HCT116 (cell line): Measurements from ENCODE around the gene TLCD1. TPM values are rescaled to one million over a fixed set of nuclear protein-coding genes. Genes with fewer than 3 reads are reported as not detected.
A peak's percentile ranks its signal among the peaks of the same experiment; 100 is the strongest.

Experiments used
- ATAC-seq: fragments of 200-7000 bp; cut with Tn5 transposase; 2 replicates; pipeline ENCODE4 v1.9.1; 2020; ENCODE audit warnings: mild to moderate bottlenecking, moderate library complexity
- BruUV-seq: library from RNA; stranded (reverse); fragments of 400-500 nt; replicated peaks from 2 replicates; lab custom pipeline; 2021; lab: Mats Ljungman, UMichigan
- CTCF ChIA-PET: fragments of 300-600 bp; sonication (Branson Sonifier 250); formaldehyde crosslinking; loops from one replicate; lab custom pipeline; 2021; ENCODE audit warnings: antibody characterized with exemption; lab: Charles Lee
- POLR2A ChIA-PET: fragments of 300-600, 350-600 bp; sonication (Branson Sonifier 250); formaldehyde crosslinking; loops from one replicate; lab custom pipeline; 2021; ENCODE audit warnings: antibody characterized with exemption; lab: Charles Lee
- RAD21 ChIA-PET, 2 experiments: fragments of 300-600 bp; sonication (Branson Sonifier 250); formaldehyde crosslinking; loops; one replicate each; lab custom pipeline; 2023; ENCODE audit warnings: low total read pairs in 2 of 2; ENCODE audit not compliant: uncharacterized antibody in 2 of 2, unreplicated experiment in 2 of 2, low non-redundant PET in 1 of 2; lab: Charles Lee
- DNase-seq: peaks from one replicate; pipeline ENCODE4 v3.0.0-alpha.2; 2010; ENCODE audit warnings: low read depth, low spot score
- H2AFZ ChIP-seq: fragments of 200-600 bp; shearing (Covaris generic), sonication (generic); 2 replicates; pipeline ENCODE4 v1.6.1; 2017; ENCODE audit warnings: low read depth, mixed run types, mixed read lengths, antibody characterized with exemption, low read length; ENCODE audit not compliant: poor library complexity, severe bottlenecking
- H3K27ac ChIP-seq: 2 replicates; pipeline ENCODE4 v1.5.1; 2012; ENCODE audit warnings: low read depth, low read length
- H3K27me3 ChIP-seq: fragments of 200-600 bp; sonication (generic); 2 replicates; pipeline ENCODE4 v1.6.1; 2016; ENCODE audit warnings: mixed run types, low read length, mixed read lengths; ENCODE audit not compliant: insufficient read depth
- H3K36me3 ChIP-seq, 2 experiments: fragments of 200-500 bp in 1 of 2; fragments of 200-600 bp in 1 of 2; sonication (Bioruptor generic) in 1 of 2; sonication (generic) in 1 of 2; 2 replicates each; pipeline versions ENCODE4 v1.5.1 to v1.6.1; 2014 to 2016; ENCODE audit warnings: low read length in 2 of 2, inconsistent platforms in 1 of 2, mixed read lengths in 1 of 2, mixed run types in 1 of 2; ENCODE audit not compliant: insufficient read depth in 2 of 2, control insufficient read depth in 1 of 2
- H3K4me1 ChIP-seq, 2 experiments: fragments of 200-600 bp in 1 of 2; sonication (generic) in 1 of 2; 2 replicates each; pipeline versions ENCODE4 v1.5.1 to v1.6.1; 2012 to 2017; ENCODE audit warnings: low read length in 2 of 2, inconsistent platforms in 1 of 2, mild to moderate bottlenecking in 1 of 2, mixed read lengths in 1 of 2, mixed run types in 1 of 2, moderate library complexity in 1 of 2; ENCODE audit not compliant: insufficient read depth in 2 of 2, control insufficient read depth in 1 of 2
- H3K4me2 ChIP-seq: fragments of 200-600 bp; sonication (generic); 2 replicates; pipeline ENCODE4 v1.6.1; 2017; ENCODE audit warnings: mixed run types, low read length, mixed read lengths
- H3K4me3 ChIP-seq, 2 experiments: fragments of 200-600 bp in 1 of 2; sonication (generic) in 1 of 2; replicated peaks in 1 of 2; 2 replicates each; pipeline ENCODE4 v1.5.1; 2011 to 2016; ENCODE audit warnings: low read length in 2 of 2, control low read depth in 1 of 2, low read depth in 1 of 2, mild to moderate bottlenecking in 1 of 2, mixed read lengths in 1 of 2, mixed run types in 1 of 2
- H3K79me2 ChIP-seq: fragments of 200-600 bp; sonication (generic); 2 replicates; pipeline ENCODE4 v1.6.1; 2017; ENCODE audit warnings: mild to moderate bottlenecking, mixed run types, low read length, moderate library complexity, mixed read lengths; ENCODE audit not compliant: insufficient read depth
- H3K9ac ChIP-seq: fragments of 200-600 bp; sonication (generic); 2 replicates; pipeline ENCODE4 v1.6.1; 2016; ENCODE audit warnings: low read length, mixed read lengths
- H3K9me2 ChIP-seq: fragments of 200-600 bp; sonication (generic), shearing (Covaris generic); 2 replicates; pipeline ENCODE4 v1.6.1; 2017; ENCODE audit warnings: mixed run types, mild to moderate bottlenecking, moderate library complexity; ENCODE audit not compliant: insufficient read depth
- H3K9me3 ChIP-seq, 2 experiments: fragments of 200-500 bp in 1 of 2; fragments of 200-600 bp in 1 of 2; sonication (Bioruptor generic) in 1 of 2; sonication (generic) in 1 of 2; 2 replicates each; pipeline ENCODE4 v1.6.1; 2014 to 2017; ENCODE audit warnings: low read length in 2 of 2, mixed read lengths in 2 of 2, inconsistent platforms in 1 of 2, low read depth in 1 of 2, mild to moderate bottlenecking in 1 of 2, mixed run types in 1 of 2, moderate library complexity in 1 of 2; ENCODE audit not compliant: control insufficient read depth in 1 of 2, insufficient read depth in 1 of 2
- H4K20me1 ChIP-seq: fragments of 200-600 bp; sonication (generic), shearing (Covaris generic); 2 replicates; pipeline ENCODE4 v1.6.1; 2017; ENCODE audit warnings: mixed run types, mild to moderate bottlenecking, moderate library complexity; ENCODE audit not compliant: insufficient read depth
- CBX3 ChIP-seq: IDR thresholded peaks from 2 replicates; pipeline ENCODE4 v1.6.1; 2012; ENCODE audit warnings: low read depth
- CEBPB ChIP-seq: IDR thresholded peaks from 2 replicates; pipeline ENCODE4 v1.6.1; 2012; ENCODE audit warnings: low read depth
- EGR1 ChIP-seq: IDR thresholded peaks from 2 replicates; pipeline ENCODE4 v1.6.1; 2012; ENCODE audit warnings: low read depth
- ELF1 ChIP-seq: IDR thresholded peaks from 2 replicates; pipeline ENCODE4 v1.6.1; 2012; ENCODE audit warnings: low read depth, borderline replicate concordance
- EZH2 ChIP-seq: fragments of 200-600 bp; sonication (generic); IDR thresholded peaks from 2 replicates; pipeline ENCODE4 v1.6.1; 2017; ENCODE audit warnings: antibody characterized with exemption, mixed run types
- EZH2phosphoT487 ChIP-seq: fragments of 200-600 bp; IDR thresholded peaks from 2 replicates; pipeline ENCODE4 v1.6.1; 2018; ENCODE audit warnings: antibody characterized with exemption, borderline replicate concordance
- JUND ChIP-seq: IDR thresholded peaks from 2 replicates; pipeline ENCODE4 v1.6.1; 2012
- POLR2A ChIP-seq: IDR thresholded peaks from 2 replicates; pipeline ENCODE4 v1.7.0; 2011; ENCODE audit warnings: borderline replicate concordance; ENCODE audit not compliant: insufficient read depth, insufficient read length; ENCODE audit errors: extremely low read depth
- POLR2AphosphoS5 ChIP-seq: IDR thresholded peaks from 2 replicates; pipeline ENCODE4 v1.6.1; 2011; ENCODE audit warnings: mild to moderate bottlenecking, low read depth, low read length, moderate library complexity
- RAD21 ChIP-seq: IDR thresholded peaks from 2 replicates; pipeline ENCODE4 v1.6.1; 2012; ENCODE audit warnings: low read depth, mild to moderate bottlenecking
- SP1 ChIP-seq: IDR thresholded peaks from 2 replicates; pipeline ENCODE4 v1.6.1; 2012; ENCODE audit warnings: low read depth
- SRF ChIP-seq: IDR thresholded peaks from 2 replicates; pipeline ENCODE4 v1.6.1; 2012; ENCODE audit warnings: low read depth
- TCF7L2 ChIP-seq: IDR thresholded peaks from 2 replicates; pipeline ENCODE4 v1.7.0; 2011; ENCODE audit warnings: borderline replicate concordance, inconsistent platforms; ENCODE audit not compliant: insufficient read depth, insufficient read length; ENCODE audit errors: extremely low read depth
- YY1 ChIP-seq: IDR thresholded peaks from 2 replicates; pipeline ENCODE4 v1.6.1; 2011; ENCODE audit warnings: low read length, low read depth, moderate library complexity, mild to moderate bottlenecking; ENCODE audit not compliant: insufficient replicate concordance; ENCODE audit errors: extremely low read depth
- ZFX ChIP-seq: fragments of 450-650 bp; IDR thresholded peaks from 2 replicates; pipeline ENCODE4 v1.6.1; 2017
- ZNF274 ChIP-seq: fragments of 200-500 bp; sonication (Bioruptor generic); IDR thresholded peaks from 2 replicates; pipeline ENCODE4 v1.6.1; 2014; ENCODE audit warnings: mild to moderate bottlenecking, low read depth, low read length, inconsistent platforms
- intact Hi-C: fragments of 100-400 bp; cut with micrococcal nuclease; formaldehyde crosslinking; loops from 2 replicates; pipeline ENCODE4 v1.10.0; 2022
- total RNA-seq: library from RNA; stranded (reverse); gene quantifications from one replicate; pipeline ENCODE4 v1.2.1, GENCODE V29; 2021; ENCODE audit not compliant: unreplicated experiment
- TF ChIP-seq, protein P1 (sequence below): IDR thresholded peaks from 2 replicates; pipeline ENCODE4 v1.6.1; 2012
- TF ChIP-seq, protein P2 (sequence below), 3 experiments: fragments of 200-600 bp in 1 of 3; sonication (generic) in 1 of 3; IDR thresholded peaks in 2 of 3; conservative IDR thresholded peaks in 1 of 3; 2 replicates each; pipeline ENCODE4 v1.5.1; 2012 to 2017; ENCODE audit warnings: low read depth in 2 of 3, low read length in 2 of 3, antibody characterized with exemption in 1 of 3, borderline replicate concordance in 1 of 3, control low read depth in 1 of 3, mild to moderate bottlenecking in 1 of 3, mixed read lengths in 1 of 3, mixed run types in 1 of 3, moderate library complexity in 1 of 3; ENCODE audit not compliant: insufficient read depth in 1 of 3

Gene TLCD1
- total RNA-seq, 1 experiment from 2014 or later: 28.3 TPM

DNA sequence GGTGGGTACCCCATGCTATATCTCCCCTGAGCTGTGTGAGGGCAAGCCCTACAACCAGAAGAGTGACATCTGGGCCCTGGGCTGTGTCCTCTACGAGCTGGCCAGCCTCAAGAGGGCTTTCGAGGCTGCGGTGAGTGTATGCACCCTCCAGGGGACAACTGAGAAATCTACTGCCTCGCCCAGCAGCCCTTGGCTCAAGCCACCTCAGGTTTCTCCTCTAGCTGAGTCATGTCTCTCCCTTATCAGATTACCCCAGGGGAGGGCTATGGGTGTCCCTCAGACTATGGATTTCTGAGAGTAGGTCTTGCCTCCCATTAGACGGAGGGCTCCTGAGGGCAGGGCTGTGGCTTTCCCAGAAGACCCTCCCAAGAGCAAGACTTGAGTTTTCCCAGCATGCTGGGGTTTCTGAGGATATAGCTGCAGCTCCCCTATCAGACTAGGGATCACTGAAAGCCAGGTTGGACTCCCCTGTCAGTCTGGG lies 9.2 kb upstream of the TLCD1 start:
- POLR2A ChIA-PET: interaction anchor here (0.6 to 1.4 kb wide), 4 partner anchors 8 to 15 kb away, joined by 3 to 6 read pairs (median 4); partner anchors contain the start of gene RPL23A
- peak overlapping the region; percentile 57 for H3K27ac ChIP-seq
- H3K79me2 ChIP-seq: no peaks in the 10 kb centered on the region
- RAD21 ChIA-PET: interaction anchor here (0.6 to 1.2 kb wide), 2 partner anchors 8 to 144 kb away, joined by 3 read pairs; no protein-coding TSS in a partner anchor
- H3K27me3 ChIP-seq: no peaks in the 10 kb centered on the region
- intact Hi-C loops: no loop called here
- no peak overlapping the region for H2AFZ ChIP-seq
- no peaks in the 10 kb centered on the region for H3K9me3 ChIP-seq
- TF ChIP-seq TCF7L2 (no peak), ELF1 (no peak), CEBPB (no peak), ZNF274 (no peak), ZFX (no peak), EZH2phosphoT487 (no peak), YY1 (no peak), SRF (no peak), JUND (no peak), SP1 (0 out of 2 replicates have a peak, but pooled peaks have one; percentile 26), POLR2A (no peak), RAD21 (no peak), CBX3 (no peak), EZH2 (no peak), EGR1 (no peak), POLR2AphosphoS5 (no peak; the same call in 1 of the 2 replicates)
- TF ChIP-seq, protein P1, sequence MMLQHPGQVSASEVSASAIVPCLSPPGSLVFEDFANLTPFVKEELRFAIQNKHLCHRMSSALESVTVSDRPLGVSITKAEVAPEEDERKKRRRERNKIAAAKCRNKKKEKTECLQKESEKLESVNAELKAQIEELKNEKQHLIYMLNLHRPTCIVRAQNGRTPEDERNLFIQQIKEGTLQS: no peak
- TF ChIP-seq, protein P2, sequence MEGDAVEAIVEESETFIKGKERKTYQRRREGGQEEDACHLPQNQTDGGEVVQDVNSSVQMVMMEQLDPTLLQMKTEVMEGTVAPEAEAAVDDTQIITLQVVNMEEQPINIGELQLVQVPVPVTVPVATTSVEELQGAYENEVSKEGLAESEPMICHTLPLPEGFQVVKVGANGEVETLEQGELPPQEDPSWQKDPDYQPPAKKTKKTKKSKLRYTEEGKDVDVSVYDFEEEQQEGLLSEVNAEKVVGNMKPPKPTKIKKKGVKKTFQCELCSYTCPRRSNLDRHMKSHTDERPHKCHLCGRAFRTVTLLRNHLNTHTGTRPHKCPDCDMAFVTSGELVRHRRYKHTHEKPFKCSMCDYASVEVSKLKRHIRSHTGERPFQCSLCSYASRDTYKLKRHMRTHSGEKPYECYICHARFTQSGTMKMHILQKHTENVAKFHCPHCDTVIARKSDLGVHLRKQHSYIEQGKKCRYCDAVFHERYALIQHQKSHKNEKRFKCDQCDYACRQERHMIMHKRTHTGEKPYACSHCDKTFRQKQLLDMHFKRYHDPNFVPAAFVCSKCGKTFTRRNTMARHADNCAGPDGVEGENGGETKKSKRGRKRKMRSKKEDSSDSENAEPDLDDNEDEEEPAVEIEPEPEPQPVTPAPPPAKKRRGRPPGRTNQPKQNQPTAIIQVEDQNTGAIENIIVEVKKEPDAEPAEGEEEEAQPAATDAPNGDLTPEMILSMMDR (IDR thresholded peaks at IDR 0.05 in 2 of 3, conservative IDR thresholded peaks at IDR 0.05 in 1 of 3; ENCODE audit: borderline replicate concordance in 1 of 3, insufficient read depth in 1 of 3, low read depth in 2 of 3, low read length in 2 of 3): 0 out of 6 replicates have a peak, but pooled peaks of 1 of the 3 experiments have one; percentile 11
- no peak for DNase-seq
- CTCF ChIA-PET: interaction anchor here (1.0 to 1.2 kb wide), 2 partner anchors 15 to 28 kb away, joined by 5 read pairs; no protein-coding TSS in a partner anchor
- H3K36me3 ChIP-seq: no peaks in the 10 kb centered on the region
- no peaks in the 10 kb centered on the region for H4K20me1 ChIP-seq
- BruUV-seq: no TSS peak
- ATAC-seq: peak; percentile 89
- peak overlapping the region; percentile 26; the same call in 1 of the 2 replicates for H3K9ac ChIP-seq
- H3K4me1 ChIP-seq: peaks cover 14 to 19% of the 10 kb centered on the region in 2 experiments
- peak overlapping the region; percentile 61 for H3K4me2 ChIP-seq
- H3K4me3 ChIP-seq: peak overlapping the region in 1 of 2 experiments; percentile 11; a peak in 1 of 4 replicates
- no peaks in the 10 kb centered on the region for H3K9me2 ChIP-seq
